Upper lobe of left lung (tissue), 6 donors: Measurements from ENCODE around the gene EPHA5. TPM values are rescaled to one million over a fixed set of nuclear protein-coding genes. Genes with fewer than 3 reads are reported as not detected.

Experiments
- ATAC-seq, 2 donors: fragments of 200-7000 bp; cut with Tn5 transposase; one replicate each; pipeline ENCODE4 v1.9.1; 2022; ENCODE audit warnings: mild to moderate bottlenecking in 2 of 2, moderate library complexity in 2 of 2; ENCODE audit not compliant: low FRiP score in 2 of 2
- DNase-seq, 2 donors: peaks; one replicate each; pipeline ENCODE4 v3.0.0-alpha.2; 2019 to 2020
- H3K27ac ChIP-seq, 4 donors: fragments of 200-600 bp; sonication (generic); one replicate each; pipeline ENCODE4 v1.5.1; 2016 to 2019
- H3K27me3 ChIP-seq, 4 donors: fragments of 200-600 bp; sonication (generic); one replicate each; pipeline ENCODE4 v1.5.1; 2017 to 2019
- H3K36me3 ChIP-seq, 4 donors: fragments of 200-600 bp; sonication (generic); one replicate each; pipeline ENCODE4 v1.5.1; 2016 to 2019
- H3K4me1 ChIP-seq, 4 donors: fragments of 200-600 bp; sonication (generic); one replicate each; pipeline ENCODE4 v1.5.1; 2018 to 2019
- H3K4me3 ChIP-seq, 4 donors: fragments of 200-600 bp; sonication (generic); one replicate each; pipeline ENCODE4 v1.5.1; 2017 to 2019; ENCODE audit warnings: mild to moderate bottlenecking in 2 of 4, moderate library complexity in 1 of 4
- H3K9me3 ChIP-seq, 4 donors: fragments of 200-600 bp; sonication (generic); one replicate each; pipeline ENCODE4 v1.5.1; 2018 to 2019
- EP300 ChIP-seq, 4 donors: sonication (generic); formaldehyde crosslinking; IDR thresholded peaks; one replicate each; pipeline ENCODE4 v1.5.1; 2017; ENCODE audit warnings: antibody characterized with exemption in 4 of 4, control low read depth in 2 of 4
- POLR2A ChIP-seq, 4 donors: fragments of 450-650 bp; IDR thresholded peaks; one replicate each; pipeline ENCODE4 v1.5.1; 2016 to 2017; ENCODE audit warnings: antibody characterized with exemption in 4 of 4, mild to moderate bottlenecking in 2 of 4
- POLR2AphosphoS5 ChIP-seq, 2 donors: sonication (generic); formaldehyde crosslinking; IDR thresholded peaks; one replicate each; pipeline ENCODE4 v1.5.1; 2017; ENCODE audit warnings: antibody characterized with exemption in 2 of 2
- WGBS, 2 donors: methylation state at CpG; one replicate each; pipeline ENCODE4 v1.1.5; 2017 to 2018; 5-methylcytosine and 5-hydroxymethylcytosine counted together
- total RNA-seq, 6 donors: library from RNA; depleted of rRNA in 4 of 6; stranded (reverse); fragments of >200 nt in 4 of 6; gene quantifications; one replicate each; pipeline versions ENCODE4 v1.1.0 to v1.2.1, GENCODE V29; 2016 to 2021
- TF ChIP-seq, protein P1 (sequence below), 6 experiments: fragments of 450-650 bp in 4 of 6; fragments of 200-600 bp in 2 of 6; sonication (generic) in 2 of 6; IDR thresholded peaks; one replicate each; pipeline ENCODE4 v1.5.1; 2016 to 2019; ENCODE audit warnings: antibody characterized with exemption in 6 of 6
- donor health status: DM: no; HTN: no; CAD: no; lungs with moderate emphysema.
- donor health status: DM: no; HTN: yes; CAD: no; lungs with severe emphysema.

EPHA5 gene
- total RNA-seq, 6 donors from 2014 or later: 0.03 to 0.11 TPM; not detected in 4

DNA sequence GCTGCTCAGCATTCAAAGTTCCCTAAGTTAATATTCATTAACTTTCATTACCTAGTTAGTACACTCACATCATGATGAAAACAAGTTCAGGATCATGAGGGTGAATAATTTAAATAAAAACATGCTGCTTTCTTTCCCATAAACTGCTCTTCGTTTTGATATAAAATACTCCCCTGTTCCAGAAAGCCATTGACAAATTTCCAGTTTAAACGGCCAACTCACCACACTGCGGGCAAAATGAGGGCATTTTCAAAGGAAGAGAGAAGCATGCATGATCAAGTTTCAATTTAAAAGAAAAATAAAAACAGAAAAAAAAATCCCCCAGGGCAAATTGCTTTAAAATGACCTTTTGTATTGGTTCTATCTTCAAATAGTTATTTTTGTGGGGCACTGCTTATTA lies 69.6 kb downstream of the EPHA5 start:
- ATAC-seq (no peak), DNase-seq (no peak)
- H3K27me3 ChIP-seq: no peaks in the 10 kb centered on the region
- 59 to 73% methylated on average over 3 of the region's 3 CpGs for WGBS, 2 donors
- H3K27ac ChIP-seq: no peak overlapping the region
- H3K4me1 ChIP-seq: no peaks in the 10 kb centered on the region
- TF ChIP-seq, protein P1, sequence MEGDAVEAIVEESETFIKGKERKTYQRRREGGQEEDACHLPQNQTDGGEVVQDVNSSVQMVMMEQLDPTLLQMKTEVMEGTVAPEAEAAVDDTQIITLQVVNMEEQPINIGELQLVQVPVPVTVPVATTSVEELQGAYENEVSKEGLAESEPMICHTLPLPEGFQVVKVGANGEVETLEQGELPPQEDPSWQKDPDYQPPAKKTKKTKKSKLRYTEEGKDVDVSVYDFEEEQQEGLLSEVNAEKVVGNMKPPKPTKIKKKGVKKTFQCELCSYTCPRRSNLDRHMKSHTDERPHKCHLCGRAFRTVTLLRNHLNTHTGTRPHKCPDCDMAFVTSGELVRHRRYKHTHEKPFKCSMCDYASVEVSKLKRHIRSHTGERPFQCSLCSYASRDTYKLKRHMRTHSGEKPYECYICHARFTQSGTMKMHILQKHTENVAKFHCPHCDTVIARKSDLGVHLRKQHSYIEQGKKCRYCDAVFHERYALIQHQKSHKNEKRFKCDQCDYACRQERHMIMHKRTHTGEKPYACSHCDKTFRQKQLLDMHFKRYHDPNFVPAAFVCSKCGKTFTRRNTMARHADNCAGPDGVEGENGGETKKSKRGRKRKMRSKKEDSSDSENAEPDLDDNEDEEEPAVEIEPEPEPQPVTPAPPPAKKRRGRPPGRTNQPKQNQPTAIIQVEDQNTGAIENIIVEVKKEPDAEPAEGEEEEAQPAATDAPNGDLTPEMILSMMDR (IDR thresholded peaks at IDR 0.05): no peak
- TF ChIP-seq EP300 (IDR thresholded peaks at IDR 0.05) (no peak), POLR2AphosphoS5 (IDR thresholded peaks at IDR 0.05) (no peak), POLR2A (IDR thresholded peaks at IDR 0.05) (no peak)
- no peaks in the 10 kb centered on the region for H3K36me3 ChIP-seq
- no peaks in the 10 kb centered on the region for H3K9me3 ChIP-seq
- no peak overlapping the region for H3K4me3 ChIP-seq

DNA sequence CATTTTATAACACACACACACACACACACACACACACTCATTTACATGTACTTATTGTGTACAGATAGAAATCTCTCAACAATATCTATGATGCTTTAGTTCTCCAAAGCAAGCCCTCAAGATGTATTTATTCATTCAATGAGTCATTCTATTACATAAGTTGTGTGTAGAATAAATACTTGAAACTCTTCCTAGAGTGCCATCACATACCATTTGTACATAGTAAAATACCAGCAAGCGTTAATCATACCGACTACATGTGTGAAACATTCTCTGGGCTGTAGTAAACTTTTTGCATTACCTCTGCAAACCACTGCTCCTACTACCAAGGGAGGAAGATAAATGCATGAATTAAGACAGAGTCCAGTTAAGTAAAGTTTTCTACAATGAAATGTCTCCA lies 70.9 kb downstream of the EPHA5 start:
- TF ChIP-seq POLR2AphosphoS5 (IDR thresholded peaks at IDR 0.05) (no peak), EP300 (IDR thresholded peaks at IDR 0.05) (no peak)
- TF ChIP-seq, protein P1 (IDR thresholded peaks at IDR 0.05): no peak
- no peak for DNase-seq
- 78 to 86% methylated on average over 2 of the region's 2 CpGs for WGBS, 2 donors

DNA sequence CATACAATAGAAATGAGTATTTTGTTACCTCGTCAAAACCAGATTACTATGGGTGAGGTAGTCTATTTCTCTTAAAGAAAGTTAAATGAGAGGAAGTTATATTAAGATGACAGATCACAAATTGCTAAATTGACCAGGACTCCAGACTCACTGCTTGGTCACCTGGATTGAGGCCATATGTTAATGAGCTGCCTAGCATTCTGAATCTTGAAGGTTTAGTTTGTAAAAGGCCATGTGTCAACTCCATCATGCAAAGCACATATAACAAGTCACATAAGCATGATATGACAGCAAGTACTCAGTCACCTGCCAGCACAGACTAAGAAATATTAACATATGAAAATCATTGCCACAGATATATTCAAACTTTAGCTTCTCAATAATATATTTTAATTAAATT lies 72.6 kb downstream of the EPHA5 start:
- H3K4me1 ChIP-seq: no peaks in the 10 kb centered on the region
- DNase-seq: no peak
- TF ChIP-seq EP300 (IDR thresholded peaks at IDR 0.05) (no peak), POLR2AphosphoS5 (IDR thresholded peaks at IDR 0.05) (no peak), POLR2A (IDR thresholded peaks at IDR 0.05) (no peak)
- TF ChIP-seq, protein P1 (IDR thresholded peaks at IDR 0.05): no peak
- H3K36me3 ChIP-seq: no peaks in the 10 kb centered on the region
- no peaks in the 10 kb centered on the region for H3K9me3 ChIP-seq
- no peaks in the 10 kb centered on the region for H3K27me3 ChIP-seq
- no peak for ATAC-seq
- no peak overlapping the region for H3K27ac ChIP-seq
- no peak overlapping the region for H3K4me3 ChIP-seq
- 82 to 92% methylated on average over 1 of the region's 1 CpG for WGBS, 2 donors

More for the DNA sequence above, 70.9 kb downstream of the EPHA5 start:
- no peak overlapping the region for H3K4me3 ChIP-seq
- no peaks in the 10 kb centered on the region for H3K9me3 ChIP-seq
- no peak overlapping the region for H3K27ac ChIP-seq
- H3K27me3 ChIP-seq: no peaks in the 10 kb centered on the region
- H3K4me1 ChIP-seq: no peaks in the 10 kb centered on the region
- H3K36me3 ChIP-seq: no peaks in the 10 kb centered on the region
- ATAC-seq: no peak

- ATAC-seq (no peak), DNase-seq (no peak)
- no peak overlapping the region for H3K27ac ChIP-seq
- TF ChIP-seq POLR2AphosphoS5 (IDR thresholded peaks at IDR 0.05) (no peak), EP300 (IDR thresholded peaks at IDR 0.05) (no peak), POLR2A (IDR thresholded peaks at IDR 0.05) (no peak)
- TF ChIP-seq, protein P1 (IDR thresholded peaks at IDR 0.05): no peak
- H3K36me3 ChIP-seq: no peaks in the 10 kb centered on the region
- no peaks in the 10 kb centered on the region for H3K4me1 ChIP-seq
- 56 to 63% methylated on average over 3 of the region's 3 CpGs for WGBS, 2 donors
- H3K4me3 ChIP-seq: no peak overlapping the region
- H3K27me3 ChIP-seq: no peaks in the 10 kb centered on the region
- no peaks in the 10 kb centered on the region for H3K9me3 ChIP-seq
Measured at GRCh38 chr4:65592089-65592488, 78.2 kb downstream of the EPHA5 start.

DNA sequence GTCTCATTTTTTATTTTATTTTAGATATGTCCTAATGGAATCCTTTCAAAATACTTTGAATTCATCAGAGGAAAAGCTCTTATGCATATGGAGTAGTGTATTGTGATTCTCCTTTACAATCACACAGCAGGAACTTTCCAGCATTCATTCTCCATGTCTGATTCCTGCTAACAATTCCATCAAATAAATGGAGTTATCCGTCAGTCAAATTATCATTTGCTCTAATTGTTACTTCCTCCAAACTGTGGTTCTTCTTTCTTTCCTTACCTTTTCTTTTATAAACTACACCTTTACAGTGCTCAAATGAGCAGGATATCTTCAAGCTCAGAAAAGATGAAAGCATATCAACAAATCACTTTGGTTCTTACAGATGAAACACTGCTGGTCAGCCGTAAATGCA lies 80.4 kb downstream of the EPHA5 start:
- Histone ChIP-seq H3K9me3 (no peaks in the 10 kb centered on the region), H3K27ac (no peak overlapping the region), H3K4me3 (no peak overlapping the region), H3K36me3 (no peaks in the 10 kb centered on the region), H3K4me1 (no peaks in the 10 kb centered on the region), H3K27me3 (no peaks in the 10 kb centered on the region)
- DNase-seq (no peak), ATAC-seq (no peak)
- WGBS, 2 donors: 60 to 62% methylated on average over 2 of the region's 2 CpGs
- TF ChIP-seq POLR2AphosphoS5 (IDR thresholded peaks at IDR 0.05) (no peak), EP300 (IDR thresholded peaks at IDR 0.05) (no peak), POLR2A (IDR thresholded peaks at IDR 0.05) (no peak)
- TF ChIP-seq, protein P1 (IDR thresholded peaks at IDR 0.05): no peak
